Activated naive CD4-positive, alpha-beta T cell (primary cell): ENCODE results near the gene SCAMP4.

Experiments
- DNase-seq, 4 experiments: peaks; one replicate each; lab custom pipeline; 2025; lab: John Stamatoyannopoulos, UW

The SCAMP4 gene

GRCh38 chr19:1956868-1957492 is 51.8 kb downstream of the SCAMP4 start:
- DNase-seq: no peak

GRCh38 chr19:1957562-1958248 is 52.5 kb downstream of the SCAMP4 start:
- no peak for DNase-seq

- no peak for DNase-seq
Measured at GRCh38 chr19:1959928-1960589, 54.9 kb downstream of the SCAMP4 start.

- DNase-seq: no peak
Measured at GRCh38 chr19:1961000-1961883, 56.0 kb downstream of the SCAMP4 start.

- DNase-seq: no peak
Measured at GRCh38 chr19:1962674-1963073, 57.5 kb downstream of the SCAMP4 start.

- no peak for DNase-seq
Measured at GRCh38 chr19:1967087-1967608, 61.9 kb downstream of the SCAMP4 start.

GRCh38 chr19:1968279-1969175 is 63.3 kb downstream of the SCAMP4 start:
- DNase-seq: no peak

GRCh38 chr19:1969176-1970002 is 64.2 kb downstream of the SCAMP4 start:
- no peak for DNase-seq

GRCh38 chr19:1970003-1970805 is 65.0 kb downstream of the SCAMP4 start:
- DNase-seq: no peak

GRCh38 chr19:1970806-1971502 is 65.8 kb downstream of the SCAMP4 start:
- DNase-seq: no peak

GRCh38 chr19:1974381-1975161 is 69.4 kb downstream of the SCAMP4 start:
- no peak for DNase-seq

- DNase-seq: no peak
Measured at GRCh38 chr19:1975162-1975480, 69.9 kb downstream of the SCAMP4 start.
